ENCODE results near the gene LCE6A. TPM values are rescaled to one million over a fixed set of nuclear protein-coding genes. Genes with fewer than 3 reads are reported as not detected.

Gene LCE6A
- total and polyA plus RNA-seq, 9 of the 15 experiments (the other 6 are each of a cell fraction or from before 2014, with no cell fraction given): not detected

DNA sequence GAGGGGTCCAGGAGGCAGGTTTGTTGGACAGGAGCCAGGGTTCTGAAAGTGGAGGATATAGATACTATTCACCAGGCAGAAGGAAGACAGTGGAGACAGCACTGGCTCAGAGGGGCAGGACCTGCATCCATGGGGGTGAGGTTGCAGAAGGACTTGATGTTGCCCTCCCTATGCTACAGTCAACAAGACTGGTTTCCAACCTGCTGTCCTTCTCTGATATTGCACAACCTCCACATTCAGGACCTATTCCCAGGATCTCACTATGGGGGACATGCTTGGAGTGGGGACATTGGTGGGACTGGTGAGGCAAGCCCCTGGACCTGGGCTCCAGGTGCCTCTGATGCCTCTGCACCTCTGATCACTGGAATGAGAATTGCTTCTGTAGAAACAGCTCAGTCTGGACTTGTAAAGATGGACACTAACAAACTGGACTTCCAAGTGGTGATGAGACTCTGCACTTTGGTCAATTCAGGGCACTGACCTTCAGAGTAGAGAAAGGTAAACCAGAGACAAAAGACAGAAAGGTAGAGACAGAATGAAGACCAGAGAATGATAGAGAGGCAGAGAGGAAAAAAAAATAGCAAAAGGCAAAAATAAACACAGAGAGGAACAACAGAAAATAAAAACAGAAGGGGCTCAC, 37.0 kb downstream of the LCE6A start (continued):
- TF ChIP-seq, protein P1, sequence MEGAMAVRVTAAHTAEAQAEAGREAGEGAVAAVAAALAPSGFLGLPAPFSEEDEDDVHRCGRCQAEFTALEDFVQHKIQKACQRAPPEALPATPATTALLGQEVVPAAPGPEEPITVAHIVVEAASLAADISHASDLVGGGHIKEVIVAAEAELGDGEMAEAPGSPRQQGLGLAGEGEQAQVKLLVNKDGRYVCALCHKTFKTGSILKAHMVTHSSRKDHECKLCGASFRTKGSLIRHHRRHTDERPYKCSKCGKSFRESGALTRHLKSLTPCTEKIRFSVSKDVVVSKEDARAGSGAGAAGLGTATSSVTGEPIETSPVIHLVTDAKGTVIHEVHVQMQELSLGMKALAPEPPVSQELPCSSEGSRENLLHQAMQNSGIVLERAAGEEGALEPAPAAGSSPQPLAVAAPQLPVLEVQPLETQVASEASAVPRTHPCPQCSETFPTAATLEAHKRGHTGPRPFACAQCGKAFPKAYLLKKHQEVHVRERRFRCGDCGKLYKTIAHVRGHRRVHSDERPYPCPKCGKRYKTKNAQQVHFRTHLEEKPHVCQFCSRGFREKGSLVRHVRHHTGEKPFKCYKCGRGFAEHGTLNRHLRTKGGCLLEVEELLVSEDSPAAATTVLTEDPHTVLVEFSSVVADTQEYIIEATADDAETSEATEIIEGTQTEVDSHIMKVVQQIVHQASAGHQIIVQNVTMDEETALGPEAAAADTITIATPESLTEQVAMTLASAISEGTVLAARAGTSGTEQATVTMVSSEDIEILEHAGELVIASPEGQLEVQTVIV (CRISPR knock-in tag; IDR thresholded peaks at IDR 0.05; ENCODE audit: borderline replicate concordance): no peak
- TF ChIP-seq PTBP1 (IDR thresholded peaks at IDR 0.05; ENCODE audit: low read depth, low read length): no peak
- no peak for TF ChIP-seq ZNF232 (CRISPR knock-in tag; IDR thresholded peaks at IDR 0.05)
- no peak for TF ChIP-seq ZNF431 (CRISPR knock-in tag; IDR thresholded peaks at IDR 0.05)
- TF ChIP-seq RFX5 (IDR thresholded peaks at IDR 0.05; ENCODE audit: low read depth, low read length): no peak
- no peak for TF ChIP-seq TRIM24 (IDR thresholded peaks at IDR 0.05)
- no peak for TF ChIP-seq NR1H2 (CRISPR knock-in tag; IDR thresholded peaks at IDR 0.05)
- TF ChIP-seq, protein P2, sequence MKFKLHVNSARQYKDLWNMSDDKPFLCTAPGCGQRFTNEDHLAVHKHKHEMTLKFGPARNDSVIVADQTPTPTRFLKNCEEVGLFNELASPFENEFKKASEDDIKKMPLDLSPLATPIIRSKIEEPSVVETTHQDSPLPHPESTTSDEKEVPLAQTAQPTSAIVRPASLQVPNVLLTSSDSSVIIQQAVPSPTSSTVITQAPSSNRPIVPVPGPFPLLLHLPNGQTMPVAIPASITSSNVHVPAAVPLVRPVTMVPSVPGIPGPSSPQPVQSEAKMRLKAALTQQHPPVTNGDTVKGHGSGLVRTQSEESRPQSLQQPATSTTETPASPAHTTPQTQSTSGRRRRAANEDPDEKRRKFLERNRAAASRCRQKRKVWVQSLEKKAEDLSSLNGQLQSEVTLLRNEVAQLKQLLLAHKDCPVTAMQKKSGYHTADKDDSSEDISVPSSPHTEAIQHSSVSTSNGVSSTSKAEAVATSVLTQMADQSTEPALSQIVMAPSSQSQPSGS (CRISPR knock-in tag; IDR thresholded peaks at IDR 0.05): no peak
- no peak for TF ChIP-seq PCBP2 (IDR thresholded peaks at IDR 0.05; ENCODE audit: low read depth, low read length, poor library complexity, severe bottlenecking)
- TF ChIP-seq, protein P3, sequence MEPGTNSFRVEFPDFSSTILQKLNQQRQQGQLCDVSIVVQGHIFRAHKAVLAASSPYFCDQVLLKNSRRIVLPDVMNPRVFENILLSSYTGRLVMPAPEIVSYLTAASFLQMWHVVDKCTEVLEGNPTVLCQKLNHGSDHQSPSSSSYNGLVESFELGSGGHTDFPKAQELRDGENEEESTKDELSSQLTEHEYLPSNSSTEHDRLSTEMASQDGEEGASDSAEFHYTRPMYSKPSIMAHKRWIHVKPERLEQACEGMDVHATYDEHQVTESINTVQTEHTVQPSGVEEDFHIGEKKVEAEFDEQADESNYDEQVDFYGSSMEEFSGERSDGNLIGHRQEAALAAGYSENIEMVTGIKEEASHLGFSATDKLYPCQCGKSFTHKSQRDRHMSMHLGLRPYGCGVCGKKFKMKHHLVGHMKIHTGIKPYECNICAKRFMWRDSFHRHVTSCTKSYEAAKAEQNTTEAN (CRISPR knock-in tag; IDR thresholded peaks at IDR 0.05): no peak
- TF ChIP-seq, protein P4, sequence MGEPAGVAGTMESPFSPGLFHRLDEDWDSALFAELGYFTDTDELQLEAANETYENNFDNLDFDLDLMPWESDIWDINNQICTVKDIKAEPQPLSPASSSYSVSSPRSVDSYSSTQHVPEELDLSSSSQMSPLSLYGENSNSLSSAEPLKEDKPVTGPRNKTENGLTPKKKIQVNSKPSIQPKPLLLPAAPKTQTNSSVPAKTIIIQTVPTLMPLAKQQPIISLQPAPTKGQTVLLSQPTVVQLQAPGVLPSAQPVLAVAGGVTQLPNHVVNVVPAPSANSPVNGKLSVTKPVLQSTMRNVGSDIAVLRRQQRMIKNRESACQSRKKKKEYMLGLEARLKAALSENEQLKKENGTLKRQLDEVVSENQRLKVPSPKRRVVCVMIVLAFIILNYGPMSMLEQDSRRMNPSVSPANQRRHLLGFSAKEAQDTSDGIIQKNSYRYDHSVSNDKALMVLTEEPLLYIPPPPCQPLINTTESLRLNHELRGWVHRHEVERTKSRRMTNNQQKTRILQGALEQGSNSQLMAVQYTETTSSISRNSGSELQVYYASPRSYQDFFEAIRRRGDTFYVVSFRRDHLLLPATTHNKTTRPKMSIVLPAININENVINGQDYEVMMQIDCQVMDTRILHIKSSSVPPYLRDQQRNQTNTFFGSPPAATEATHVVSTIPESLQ (CRISPR knock-in tag; IDR thresholded peaks at IDR 0.05): no peak
- TF ChIP-seq U2AF1 (optimal IDR thresholded peaks at IDR 0.05; ENCODE audit: low read depth, low read length): no peak
